Measurements from ENCODE around the gene CXCL8. TPM values are rescaled to one million over a fixed set of nuclear protein-coding genes. Genes with fewer than 3 reads are reported as not detected.

CXCL8 gene
- total RNA-seq, 1 donor from 2014 or later = 0.49 TPM

GRCh38 chr4:73730292-73730691 is 10.1 kb upstream of the CXCL8 start:
- H3K27ac ChIP-seq = no peak overlapping the region
- H3K4me1 ChIP-seq = peaks cover 25% of the 10 kb centered on the region
- no peaks in the 10 kb centered on the region for H3K9me3 ChIP-seq
- TF ChIP-seq POLR2A (IDR thresholded peaks at IDR 0.05) (no peak), POLR2AphosphoS5 (IDR thresholded peaks at IDR 0.05; ENCODE audit: insufficient read depth in 1 of 2, low read depth in 1 of 2) (no peak)
- TF ChIP-seq, protein P1, sequence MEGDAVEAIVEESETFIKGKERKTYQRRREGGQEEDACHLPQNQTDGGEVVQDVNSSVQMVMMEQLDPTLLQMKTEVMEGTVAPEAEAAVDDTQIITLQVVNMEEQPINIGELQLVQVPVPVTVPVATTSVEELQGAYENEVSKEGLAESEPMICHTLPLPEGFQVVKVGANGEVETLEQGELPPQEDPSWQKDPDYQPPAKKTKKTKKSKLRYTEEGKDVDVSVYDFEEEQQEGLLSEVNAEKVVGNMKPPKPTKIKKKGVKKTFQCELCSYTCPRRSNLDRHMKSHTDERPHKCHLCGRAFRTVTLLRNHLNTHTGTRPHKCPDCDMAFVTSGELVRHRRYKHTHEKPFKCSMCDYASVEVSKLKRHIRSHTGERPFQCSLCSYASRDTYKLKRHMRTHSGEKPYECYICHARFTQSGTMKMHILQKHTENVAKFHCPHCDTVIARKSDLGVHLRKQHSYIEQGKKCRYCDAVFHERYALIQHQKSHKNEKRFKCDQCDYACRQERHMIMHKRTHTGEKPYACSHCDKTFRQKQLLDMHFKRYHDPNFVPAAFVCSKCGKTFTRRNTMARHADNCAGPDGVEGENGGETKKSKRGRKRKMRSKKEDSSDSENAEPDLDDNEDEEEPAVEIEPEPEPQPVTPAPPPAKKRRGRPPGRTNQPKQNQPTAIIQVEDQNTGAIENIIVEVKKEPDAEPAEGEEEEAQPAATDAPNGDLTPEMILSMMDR (IDR thresholded peaks at IDR 0.05) = no peak
- intact Hi-C loops (cut with DNase I) = no loop called here
- DNase-seq (ENCODE audit: extremely low spot score in 2 of 2) = no peak
- no peak overlapping the region for H3K4me3 ChIP-seq
- H3K36me3 ChIP-seq = no peaks in the 10 kb centered on the region
- H3K27me3 ChIP-seq = no peaks in the 10 kb centered on the region

DNA sequence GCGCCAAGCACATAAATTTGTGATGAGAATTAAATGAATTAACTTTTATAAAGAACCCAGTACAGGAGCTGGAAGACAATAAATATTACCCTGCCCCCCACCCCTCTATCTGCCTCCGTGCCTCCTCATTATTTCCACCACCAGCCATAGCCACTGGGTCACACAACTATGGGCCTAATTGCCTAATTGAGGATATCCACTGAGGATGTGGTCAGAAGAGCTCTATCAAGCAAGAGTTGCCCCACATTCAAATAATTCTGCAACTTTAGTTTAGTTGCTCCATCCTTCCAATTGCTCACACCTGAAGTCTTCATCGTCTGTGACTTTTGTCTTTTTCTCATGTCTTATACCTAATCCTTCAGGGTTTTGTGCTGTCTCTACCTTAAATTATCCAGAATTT is 9.5 kb upstream of the CXCL8 start:
- H3K36me3 ChIP-seq = no peaks in the 10 kb centered on the region
- H3K27ac ChIP-seq = no peak overlapping the region
- no peaks in the 10 kb centered on the region for H3K9me3 ChIP-seq
- no peak overlapping the region for H3K4me3 ChIP-seq
- H3K4me1 ChIP-seq = peaks cover 25% of the 10 kb centered on the region
- no peak for DNase-seq (ENCODE audit: extremely low spot score in 2 of 2)
- intact Hi-C loops (cut with DNase I) = no loop called here
- TF ChIP-seq POLR2A (IDR thresholded peaks at IDR 0.05) (no peak), POLR2AphosphoS5 (IDR thresholded peaks at IDR 0.05; ENCODE audit: insufficient read depth in 1 of 2, low read depth in 1 of 2) (no peak)
- TF ChIP-seq, protein P1 (IDR thresholded peaks at IDR 0.05) = no peak
- H3K27me3 ChIP-seq = no peaks in the 10 kb centered on the region

DNA sequence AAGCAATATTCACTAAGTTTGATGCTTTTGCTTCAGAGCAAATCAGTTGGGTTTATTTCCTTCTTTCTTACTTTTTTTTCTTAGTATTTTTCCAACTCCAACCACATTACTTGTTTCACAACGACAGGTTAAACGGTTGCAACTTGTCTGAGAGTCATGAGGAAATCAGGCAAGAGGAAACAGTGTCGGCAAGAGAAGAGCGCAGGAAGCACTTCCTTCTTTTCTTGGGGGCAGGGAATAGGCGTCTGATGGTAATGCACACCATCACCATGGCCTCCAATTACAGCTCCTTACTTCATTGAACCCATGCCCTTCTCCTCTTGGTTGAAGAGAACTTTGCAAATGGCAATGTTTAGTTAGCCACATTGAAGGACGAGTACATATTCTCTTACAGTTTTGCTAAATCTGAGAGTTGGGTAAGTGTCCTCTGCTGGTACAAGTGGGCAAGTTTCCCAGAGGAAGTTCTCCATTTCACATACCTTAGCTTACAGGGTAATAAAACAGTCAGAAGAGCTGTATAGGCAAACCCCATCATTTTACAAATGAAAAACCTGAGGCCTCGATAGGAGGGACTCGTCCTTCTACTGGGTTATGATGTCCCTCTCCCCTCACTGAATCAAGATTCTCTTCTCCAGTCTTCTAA is 8.3 kb upstream of the CXCL8 start:
- DNase-seq (ENCODE audit: extremely low spot score in 2 of 2) = no peak
- intact Hi-C loops (cut with DNase I) = no loop called here
- Histone ChIP-seq H3K4me1 (peaks cover 25% of the 10 kb centered on the region), H3K27me3 (no peaks in the 10 kb centered on the region), H3K9me3 (no peaks in the 10 kb centered on the region), H3K27ac (no peak overlapping the region), H3K36me3 (no peaks in the 10 kb centered on the region), H3K4me3 (no peak overlapping the region)
- TF ChIP-seq POLR2A (IDR thresholded peaks at IDR 0.05) (no peak), POLR2AphosphoS5 (IDR thresholded peaks at IDR 0.05; ENCODE audit: insufficient read depth in 1 of 2, low read depth in 1 of 2) (no peak)
- TF ChIP-seq, protein P1 (IDR thresholded peaks at IDR 0.05) = no peak

- intact Hi-C loops (cut with DNase I) = no loop called here
- Histone ChIP-seq H3K9me3 (no peaks in the 10 kb centered on the region), H3K4me3 (no peak overlapping the region), H3K27me3 (no peaks in the 10 kb centered on the region), H3K27ac (no peak overlapping the region), H3K4me1 (peaks cover 25% of the 10 kb centered on the region), H3K36me3 (no peaks in the 10 kb centered on the region)
- TF ChIP-seq POLR2AphosphoS5 (IDR thresholded peaks at IDR 0.05; ENCODE audit: insufficient read depth in 1 of 2, low read depth in 1 of 2) (no peak), POLR2A (IDR thresholded peaks at IDR 0.05) (no peak)
- TF ChIP-seq, protein P1 (IDR thresholded peaks at IDR 0.05) = no peak
- no peak for DNase-seq (ENCODE audit: extremely low spot score in 2 of 2)
These were observed 7.5 kb upstream of the CXCL8 start for GRCh38 chr4:73732759-73733431.

GRCh38 chr4:73734530-73735001 is 5.8 kb upstream of the CXCL8 start:
- no peak for DNase-seq (ENCODE audit: extremely low spot score in 2 of 2)
- peaks cover 19% of the 10 kb centered on the region for H3K4me1 ChIP-seq
- no peaks in the 10 kb centered on the region for H3K9me3 ChIP-seq
- no peak overlapping the region for H3K27ac ChIP-seq
- no peaks in the 10 kb centered on the region for H3K36me3 ChIP-seq
- intact Hi-C loops (cut with DNase I) = no loop called here
- no peak overlapping the region for H3K4me3 ChIP-seq
- no peaks in the 10 kb centered on the region for H3K27me3 ChIP-seq
- TF ChIP-seq POLR2A (IDR thresholded peaks at IDR 0.05) (no peak), POLR2AphosphoS5 (IDR thresholded peaks at IDR 0.05; ENCODE audit: insufficient read depth in 1 of 2, low read depth in 1 of 2) (no peak)
- TF ChIP-seq, protein P1 (IDR thresholded peaks at IDR 0.05) = no peak
